ENCODE data around the gene CPEB4.

DNA sequence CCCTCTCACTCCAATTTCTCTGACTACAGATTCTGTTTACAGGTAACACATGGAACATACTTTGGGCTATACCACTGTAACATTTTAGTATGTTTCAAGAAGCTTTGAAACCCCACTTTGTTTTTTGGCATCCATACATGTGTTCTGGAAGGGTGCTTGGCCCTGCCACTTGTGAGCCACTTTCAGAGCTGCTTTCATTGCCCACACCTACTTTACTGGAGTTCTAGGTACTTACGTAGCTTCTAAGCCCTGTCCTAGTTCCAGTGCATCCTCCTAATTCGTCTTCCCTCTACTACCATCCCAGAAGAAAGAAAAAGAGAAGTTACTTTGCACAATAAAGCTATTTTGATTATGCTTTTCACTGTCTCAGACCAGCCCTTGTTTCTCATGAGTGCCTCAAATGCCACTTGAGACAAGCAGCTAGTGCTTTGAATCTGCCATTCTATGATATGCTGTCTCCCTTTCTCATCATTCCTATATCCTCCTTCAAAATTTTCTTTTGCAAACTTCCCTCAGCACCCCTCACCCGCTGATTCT lies 74.4 kb downstream of the CPEB4 start:
- TF ChIP-seq EZH2 (IDR thresholded peaks at IDR 0.05; ENCODE audit: insufficient read depth, poor library complexity, severe bottlenecking) (no peak), EZH2phosphoT487 (IDR thresholded peaks at IDR 0.05; ENCODE audit: insufficient read depth, low read depth) (no peak)

All from GM23248 (cell line).